ENCODE results near the gene NUSAP1.
"Not testable (repeated sequence)": the region's sequence is repeated elsewhere in the genome, so short reads cannot be mapped to it uniquely, and the experiment has no call there.

NUSAP1 gene

GRCh38 chr15:41332194-41333025 is at the start of gene NUSAP1, which contains the start of gene OIP5:
NUSAP1 (plus strand) TSS chr15:41332881; CDS start chr15:41332958, 77 bp downstream.
OIP5 (minus strand) TSS chr15:41332591; CDS start chr15:41332561, 30 bp downstream.
- DNase-seq: peak; percentile 98

DNA sequence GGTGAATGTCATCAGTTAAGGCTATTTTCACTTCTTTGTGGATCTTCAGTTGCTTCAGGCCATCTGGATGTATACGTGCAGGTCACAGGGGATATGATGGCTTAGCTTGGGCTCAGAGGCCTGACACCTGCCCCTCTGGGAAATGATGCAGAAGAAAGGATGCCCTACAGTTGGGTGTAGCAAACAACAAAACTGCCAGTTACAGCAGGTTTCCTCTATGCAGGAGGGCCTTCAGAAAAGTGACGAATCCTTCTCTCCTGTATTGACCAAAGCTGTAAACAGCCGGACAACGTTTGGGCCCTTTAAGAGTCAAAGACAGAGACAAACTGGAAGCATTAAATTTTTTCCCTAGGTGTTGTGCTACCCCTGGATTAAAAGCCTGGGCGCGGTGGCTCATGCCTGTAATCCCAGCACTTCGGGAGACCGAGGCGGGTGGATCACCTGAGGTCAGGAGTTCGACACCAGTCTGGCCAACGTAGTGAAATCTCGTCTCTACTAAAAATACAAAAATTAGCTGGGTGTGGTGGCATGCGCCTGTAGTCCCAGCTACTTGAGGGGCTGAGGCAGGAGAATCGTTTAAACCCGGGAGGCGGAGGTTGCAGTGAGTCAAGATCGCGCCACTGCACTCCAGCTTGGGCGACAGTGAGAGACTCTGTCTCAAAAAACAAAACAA is 49.6 kb upstream of the NUSAP1 start:
- DNase-seq: not testable (repeated sequence)

DNA sequence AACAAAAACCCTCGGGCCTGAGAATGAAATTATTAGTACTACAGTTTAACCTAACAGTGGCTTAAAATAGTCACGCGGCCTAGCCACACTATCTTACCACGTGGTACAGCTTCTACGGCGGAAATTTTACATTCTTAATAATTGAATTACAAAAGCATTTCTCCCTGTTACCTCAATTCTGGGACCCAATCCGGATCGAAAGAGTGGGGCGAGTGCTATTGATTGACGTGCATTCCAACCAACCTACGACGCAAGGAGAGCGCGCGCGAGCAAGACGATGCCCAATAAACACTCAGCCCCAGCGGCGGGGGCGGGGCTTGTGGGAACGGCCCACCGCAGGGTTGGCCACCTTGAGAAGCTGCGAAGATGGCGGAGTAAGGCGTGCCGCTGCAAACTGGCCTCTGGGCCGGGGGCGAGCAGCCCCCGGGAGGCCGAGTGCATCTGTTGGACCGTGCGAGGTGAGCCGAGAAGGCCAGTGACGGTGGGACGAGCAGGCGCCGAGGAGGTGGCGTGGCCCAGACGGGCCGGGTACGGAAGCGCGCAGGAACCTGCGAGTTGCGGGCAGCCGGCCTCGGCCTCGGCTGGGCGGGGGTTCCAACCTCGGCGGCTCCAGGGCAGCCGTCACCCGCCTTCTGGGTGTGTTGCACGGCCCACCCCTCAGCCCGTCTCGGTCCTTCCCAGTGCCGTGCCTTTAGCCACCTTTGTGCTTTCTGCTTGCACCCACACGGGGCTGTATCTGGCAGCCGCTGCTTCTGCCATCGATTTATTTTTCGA is 48.8 kb upstream of the NUSAP1 start:
- peak; percentile 91 for DNase-seq

GRCh38 chr15:41284427-41285177 is 48.1 kb upstream of the NUSAP1 start:
- DNase-seq: no peak

DNA sequence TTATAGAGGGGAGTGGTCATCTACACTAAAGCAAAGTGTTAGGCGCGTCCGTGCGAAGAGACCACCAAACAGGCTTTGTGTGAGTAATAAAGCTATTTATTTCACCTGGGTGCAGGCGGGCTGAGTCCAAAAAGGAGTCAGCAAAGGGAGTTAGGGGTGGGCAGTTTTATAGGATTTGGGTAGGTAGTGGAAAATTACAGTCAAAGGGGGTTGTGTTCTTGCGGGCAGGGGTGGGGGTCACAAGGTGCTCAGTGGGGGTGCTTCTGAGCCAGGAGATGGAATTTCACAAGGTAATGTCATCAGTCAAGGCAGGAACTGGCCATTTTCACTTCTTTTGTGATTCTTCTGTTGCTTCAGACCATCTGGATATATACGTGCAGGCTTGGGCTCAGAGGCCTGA is 47.4 kb upstream of the NUSAP1 start:
- DNase-seq: no peak

- DNase-seq: no peak
Measured at GRCh38 chr15:41286665-41287333, 45.9 kb upstream of the NUSAP1 start.

GRCh38 chr15:41288464-41288863 is 44.2 kb upstream of the NUSAP1 start:
- DNase-seq: no peak

- DNase-seq: no peak
Measured at GRCh38 chr15:41289953-41290352, 42.7 kb upstream of the NUSAP1 start.

GRCh38 chr15:41291065-41291631 is 41.5 kb upstream of the NUSAP1 start:
- no peak for DNase-seq

DNA sequence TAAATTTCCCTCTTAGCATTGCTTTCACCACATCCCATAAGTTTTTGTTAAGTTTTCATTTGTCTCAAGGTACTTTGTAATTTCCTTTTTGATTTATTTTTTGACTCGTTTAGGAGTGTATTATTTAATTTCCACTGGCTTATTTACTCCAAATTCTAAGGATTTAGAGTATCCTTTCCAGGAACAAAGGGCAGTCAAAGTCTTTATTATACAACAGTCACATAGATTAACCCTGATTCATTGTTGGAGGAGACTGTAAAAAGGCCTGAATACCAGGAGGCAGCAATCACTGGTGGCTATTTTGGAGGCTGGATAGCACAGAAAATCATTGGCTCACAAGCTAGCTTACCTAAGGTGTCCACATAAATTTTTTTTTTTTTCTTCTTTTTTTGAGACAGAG is 40.2 kb upstream of the NUSAP1 start:
- DNase-seq: no peak

DNA sequence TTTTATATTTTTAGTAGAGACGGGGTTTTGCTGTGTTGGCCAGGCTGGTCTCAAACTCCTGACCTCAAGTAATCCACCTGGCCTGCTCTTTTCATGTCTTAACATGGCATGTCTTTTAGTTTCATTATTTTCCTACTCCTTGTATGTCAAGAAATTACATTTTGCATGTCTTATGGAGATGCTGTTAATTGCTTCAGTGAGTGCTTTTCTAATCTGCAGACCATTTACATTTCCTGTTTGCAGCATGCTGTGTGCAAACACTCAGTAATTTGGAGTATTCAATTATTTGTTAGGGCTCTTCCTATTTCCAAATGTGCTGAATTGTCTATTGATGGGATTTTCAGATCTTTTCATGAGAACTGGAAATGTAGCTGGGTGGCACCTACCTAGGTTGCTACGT is 31.5 kb upstream of the NUSAP1 start:
- not testable (repeated sequence) for DNase-seq

DNA sequence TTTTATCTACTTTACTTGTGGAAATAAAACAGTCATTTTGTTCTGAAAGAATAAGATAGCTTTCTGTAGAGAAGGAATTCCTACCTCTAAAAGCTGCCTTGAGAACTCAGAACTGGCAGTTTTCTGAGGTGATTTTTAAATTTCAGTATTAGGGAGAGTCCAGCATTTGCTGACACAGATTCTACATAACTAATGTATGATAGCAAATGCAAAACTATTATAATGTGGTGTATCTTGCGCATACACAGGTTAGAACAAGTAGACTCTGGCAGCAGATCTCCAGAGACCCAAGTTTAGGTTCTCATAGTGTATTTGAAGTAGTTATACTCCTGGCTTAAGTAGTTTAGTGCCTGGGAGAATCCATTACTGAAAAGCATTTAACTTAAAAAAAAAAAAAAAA is 31.1 kb upstream of the NUSAP1 start:
- DNase-seq: no peak

GRCh38 chr15:41304149-41304770 is 28.4 kb upstream of the NUSAP1 start:
- no peak for DNase-seq

DNA sequence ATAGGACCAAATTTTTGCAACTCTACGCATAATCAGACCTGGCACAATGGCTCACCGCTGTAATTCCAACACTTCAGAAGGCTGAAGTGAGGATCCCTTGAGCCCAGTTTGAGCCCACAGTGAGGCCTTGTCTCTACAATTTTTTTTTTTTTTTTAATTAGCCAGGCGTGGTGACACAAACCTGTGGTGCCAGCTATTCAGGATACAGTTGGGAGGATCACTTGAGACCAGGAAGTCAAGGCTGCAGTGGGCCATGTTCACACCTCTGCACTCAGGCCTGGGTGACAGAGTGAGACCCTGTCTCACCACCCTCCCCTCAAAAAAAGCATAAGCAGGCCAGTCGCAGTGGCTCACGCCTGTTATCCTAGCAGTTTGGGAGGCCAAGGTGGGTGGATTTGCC is 25.0 kb upstream of the NUSAP1 start:
- no peak for DNase-seq

DNA sequence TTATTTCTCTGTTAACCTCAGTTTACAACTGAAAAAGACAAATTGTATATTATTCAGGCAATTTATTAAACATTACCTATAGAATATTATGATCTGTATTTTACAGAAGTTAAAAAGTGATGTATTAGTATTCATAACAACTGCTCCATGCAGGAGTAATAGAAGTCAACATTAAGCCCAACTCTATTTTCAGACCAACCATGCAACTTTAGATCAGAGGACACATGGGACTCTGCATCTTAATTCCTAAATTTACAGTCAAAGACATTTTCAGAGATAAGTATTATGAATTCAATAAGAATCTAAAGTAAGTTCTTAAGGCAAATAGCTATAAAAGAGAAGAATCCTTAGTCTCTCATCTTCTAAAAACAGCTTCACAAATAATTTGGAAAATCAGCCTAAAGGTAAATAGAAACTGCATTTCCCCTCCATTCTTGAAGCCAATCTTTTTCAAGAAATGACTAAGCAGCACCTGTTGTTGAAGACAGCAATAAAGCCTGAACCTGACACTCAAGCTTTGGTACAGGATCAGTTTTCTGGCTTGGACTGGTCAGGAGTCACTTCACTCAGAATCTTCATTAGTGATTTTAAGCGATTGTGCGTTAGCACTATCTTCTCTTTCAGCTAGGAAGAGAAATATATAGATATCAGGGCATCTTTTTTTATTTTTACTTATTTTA is 23.3 kb upstream of the NUSAP1 start:
- no peak for DNase-seq

DNA sequence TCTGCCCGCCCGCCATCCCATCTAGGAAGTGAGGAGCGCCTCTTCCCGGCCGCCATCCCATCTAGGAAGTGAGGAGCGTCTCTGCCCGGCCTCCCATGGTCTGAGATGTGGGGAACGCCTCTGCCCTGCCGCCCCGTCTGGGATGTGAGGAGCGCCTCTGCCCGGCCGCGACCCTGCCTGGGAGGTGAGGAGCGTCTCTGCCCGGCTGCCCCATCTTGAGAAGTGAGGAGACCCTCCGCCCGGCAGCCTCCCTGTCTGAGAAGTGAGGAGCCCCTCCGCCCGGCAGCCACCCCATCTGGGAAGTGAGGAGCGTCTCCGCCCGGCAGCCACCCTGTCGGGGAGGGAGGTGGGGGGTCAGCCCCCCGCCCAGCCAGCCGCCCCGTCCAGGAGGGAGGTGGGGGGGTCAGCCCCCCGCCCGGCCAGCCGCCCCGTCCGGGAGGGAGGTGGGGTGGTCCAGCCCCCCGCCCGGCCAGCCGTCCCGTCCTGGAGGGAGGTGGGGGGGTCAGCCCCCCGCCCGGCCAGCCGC is 11.8 kb upstream of the NUSAP1 start:
- DNase-seq: not testable (repeated sequence)

DNA sequence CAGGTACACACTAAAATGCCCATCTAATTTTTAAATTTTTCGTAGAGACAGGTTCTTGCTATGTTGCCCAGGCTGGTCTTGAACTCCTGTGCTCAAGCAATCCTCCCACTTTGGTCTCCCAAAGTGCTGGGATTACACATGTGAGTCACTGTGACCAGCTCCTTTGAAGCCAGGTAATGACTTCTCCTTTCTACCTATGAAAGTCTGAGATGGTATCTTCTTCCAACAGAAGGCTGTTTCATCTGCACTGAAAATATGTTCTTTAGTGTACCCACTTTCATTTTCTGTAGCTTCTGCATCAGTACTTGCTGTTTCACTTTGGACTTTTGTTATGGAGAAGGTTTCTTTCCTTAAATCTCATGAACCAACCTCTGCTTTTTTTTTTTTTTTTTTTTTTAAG is 9.1 kb upstream of the NUSAP1 start:
- DNase-seq: no peak

GRCh38 chr15:41331281-41331680 is 1.4 kb upstream of the NUSAP1 start:
- no peak for DNase-seq

DNA sequence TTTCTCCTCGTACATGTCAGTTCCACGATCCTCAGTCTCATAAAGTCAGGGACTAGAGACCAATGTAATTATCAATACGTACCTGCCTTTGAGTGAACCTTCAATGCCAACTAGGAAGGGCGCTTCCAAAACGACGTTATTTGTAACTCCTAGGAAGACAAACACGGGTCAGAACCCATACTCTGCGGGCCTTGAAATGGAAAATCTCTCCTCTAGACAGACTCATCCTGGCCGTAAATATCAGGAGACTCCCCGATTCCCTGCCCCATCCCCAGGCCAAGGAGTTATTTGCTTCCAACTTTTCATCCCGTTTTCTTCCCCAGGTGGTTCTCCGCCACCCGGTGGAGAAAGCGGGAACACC is 868 bp upstream of the NUSAP1 start:
- no peak for DNase-seq

DNA sequence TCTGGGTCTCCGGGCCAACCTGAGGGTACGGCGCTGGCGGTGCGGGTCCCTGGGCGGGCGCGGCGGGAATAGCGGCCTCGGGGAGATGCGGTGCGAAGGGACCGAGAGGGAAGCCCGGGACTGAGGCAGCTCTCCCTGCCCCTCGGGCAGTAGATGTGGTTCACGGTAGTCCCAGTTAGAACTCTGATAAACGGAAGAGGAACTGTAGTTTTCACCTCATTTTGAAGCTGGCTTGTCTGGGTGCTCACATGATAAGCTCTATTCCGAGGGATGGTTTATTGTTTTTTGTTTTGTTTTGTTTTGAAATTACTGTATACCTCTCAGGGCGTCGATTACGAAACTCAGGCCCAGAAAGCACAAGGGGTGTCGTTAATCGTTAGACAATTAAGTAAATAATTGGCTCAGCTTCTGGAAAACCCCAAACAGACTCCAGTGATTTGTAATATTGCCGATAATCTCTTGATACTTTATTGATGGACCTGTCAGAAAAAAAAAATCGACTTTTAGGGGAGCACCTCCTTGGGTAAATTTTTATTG is 413 bp downstream of the NUSAP1 start:
- DNase-seq: no peak
